NCI-H460 (cell line): ENCODE data around the gene WDR87. TPM values are rescaled to one million over a fixed set of nuclear protein-coding genes. Genes with fewer than 3 reads are reported as not detected.
A peak's percentile ranks its signal among the peaks of the same experiment; 100 is the strongest.
"Not testable (repeated sequence)": the region's sequence is repeated elsewhere in the genome, so short reads cannot be mapped to it uniquely, and the experiment has no call there.

ENCODE experiments used
- DNase-seq: peaks from one replicate; pipeline ENCODE4 v3.0.0-alpha.2; 2016; ENCODE audit warnings: low read depth; ENCODE audit errors: extremely low read depth
- total RNA-seq: library from RNA; depleted of rRNA; stranded (reverse); fragments of >200 nt; shearing (Covaris generic); gene quantifications from 2 replicates; pipeline ENCODE4 v1.2.3, GENCODE V29; 2014

The WDR87 gene
- total RNA-seq, 1 experiment from 2014 or later: not detected

DNA sequence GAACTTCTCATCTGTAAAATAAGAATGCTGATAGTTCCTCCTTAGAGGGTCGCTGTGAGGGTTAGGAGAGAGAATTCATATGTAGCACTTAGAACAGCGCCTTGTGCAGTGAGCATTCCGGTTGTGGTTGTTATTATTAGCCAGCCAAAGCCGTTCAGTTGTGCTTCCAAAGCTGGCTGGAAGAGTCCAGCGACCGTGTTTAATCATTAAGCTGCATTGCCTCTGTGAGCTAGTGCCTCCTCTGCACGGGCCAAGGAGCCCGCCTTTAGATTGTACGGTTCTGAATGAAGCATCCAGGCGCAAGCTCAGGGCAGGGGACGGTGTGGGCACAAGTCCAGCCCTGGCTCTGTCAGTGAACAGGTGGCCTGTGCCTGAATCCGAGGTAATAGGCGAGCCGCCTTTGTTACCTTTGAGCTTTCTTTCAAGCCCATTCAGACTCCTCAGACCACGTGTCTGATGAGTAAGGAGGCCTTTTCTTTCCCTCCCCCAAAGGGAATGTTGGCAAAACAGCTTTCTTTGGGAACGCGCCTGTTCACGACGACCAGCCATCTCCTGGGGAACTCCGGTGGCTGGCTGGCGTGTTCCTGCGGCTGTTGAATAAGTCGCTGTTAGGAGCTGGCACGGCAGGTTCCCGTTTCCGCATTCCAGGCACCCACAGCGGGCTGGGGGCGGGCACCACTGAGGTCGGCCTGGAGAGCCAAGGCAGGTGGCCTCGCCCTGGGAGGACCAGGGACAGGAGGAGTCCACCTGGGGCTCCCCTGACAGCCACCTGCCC lies 25.7 kb upstream of the WDR87 start:
- DNase-seq: no peak

DNA sequence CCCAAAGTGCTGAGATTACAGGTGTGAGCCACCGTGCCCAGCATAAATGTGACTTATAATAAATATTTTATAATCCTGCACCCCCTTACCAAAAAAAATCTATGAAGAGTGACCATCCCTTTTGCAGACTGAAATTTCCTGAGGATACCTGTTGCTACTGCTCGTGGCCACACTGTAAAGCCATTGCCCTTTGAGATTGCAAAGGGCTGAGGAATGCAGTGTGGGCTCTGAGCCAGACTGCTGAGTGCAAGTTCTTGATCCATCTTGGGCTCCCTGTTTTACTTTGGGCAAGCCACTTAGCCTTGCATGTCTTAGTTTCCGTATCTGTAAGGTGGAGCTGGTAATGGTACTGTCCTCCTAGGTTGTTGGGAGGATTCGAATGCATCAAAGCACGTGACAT lies 24.0 kb upstream of the WDR87 start:
- DNase-seq: no peak

DNA sequence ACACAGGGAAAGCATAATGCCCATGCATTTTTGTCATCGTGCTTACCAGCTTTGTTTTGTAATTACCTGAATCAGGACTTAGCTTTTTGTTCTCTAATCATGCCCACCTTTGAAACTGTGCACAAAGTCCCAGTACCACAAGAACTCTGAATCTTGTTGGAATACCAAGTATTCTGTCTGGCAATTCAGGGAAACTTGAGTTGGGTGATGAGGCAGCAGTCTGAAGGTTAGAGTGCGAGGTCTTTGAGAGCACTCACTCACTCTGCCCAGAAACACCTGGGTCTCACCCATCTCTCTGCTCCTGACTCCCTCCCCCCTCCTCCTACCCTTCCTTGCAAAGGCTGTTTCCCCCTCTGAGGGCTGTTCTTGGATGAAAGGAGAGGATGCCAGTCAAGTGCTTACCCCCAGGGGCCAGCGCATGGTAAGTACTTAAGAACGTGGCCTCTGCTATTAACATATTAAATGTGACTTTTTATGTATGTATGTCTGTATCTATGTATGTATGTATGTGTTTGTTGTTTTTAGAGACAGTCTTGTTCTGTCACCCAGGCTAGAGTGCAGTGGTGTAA lies 23.0 kb upstream of the WDR87 start:
- DNase-seq: no peak

DNA sequence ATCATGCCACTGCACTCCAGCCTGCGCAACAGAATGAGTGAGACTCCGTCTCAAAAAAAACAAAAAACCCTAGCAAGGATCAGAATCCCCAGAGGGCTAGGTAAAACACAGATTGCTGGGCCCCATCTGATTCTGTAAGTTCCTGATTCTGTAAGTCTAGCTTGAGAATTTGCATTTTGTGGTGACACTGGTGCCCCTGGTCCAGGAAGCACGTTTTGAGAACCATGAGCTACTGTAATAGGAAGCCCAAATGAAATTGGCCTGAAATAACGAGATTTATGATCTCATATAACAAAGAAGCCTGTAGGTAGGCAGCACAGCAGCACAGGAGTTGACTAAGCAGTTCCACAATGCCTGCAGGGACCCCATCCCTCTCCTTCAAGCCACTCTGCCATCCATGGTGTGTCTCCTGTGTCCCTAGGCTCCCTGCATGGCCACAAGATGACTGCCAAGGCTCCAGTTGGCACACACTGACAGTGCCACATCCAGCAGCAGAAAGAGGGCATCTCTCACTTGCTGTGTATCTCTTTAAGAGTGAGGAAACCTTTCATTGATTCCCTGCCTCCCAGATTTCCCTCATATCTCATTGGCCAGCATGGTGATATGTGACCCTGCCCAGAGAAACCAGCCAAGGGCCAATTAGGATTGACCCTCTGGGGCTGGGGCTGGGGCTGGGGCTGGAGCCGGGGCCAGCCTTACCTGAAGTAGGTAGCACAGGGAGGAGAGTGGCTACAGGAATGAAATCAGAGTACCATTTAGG lies 22.3 kb upstream of the WDR87 start:
- no peak for DNase-seq

DNA sequence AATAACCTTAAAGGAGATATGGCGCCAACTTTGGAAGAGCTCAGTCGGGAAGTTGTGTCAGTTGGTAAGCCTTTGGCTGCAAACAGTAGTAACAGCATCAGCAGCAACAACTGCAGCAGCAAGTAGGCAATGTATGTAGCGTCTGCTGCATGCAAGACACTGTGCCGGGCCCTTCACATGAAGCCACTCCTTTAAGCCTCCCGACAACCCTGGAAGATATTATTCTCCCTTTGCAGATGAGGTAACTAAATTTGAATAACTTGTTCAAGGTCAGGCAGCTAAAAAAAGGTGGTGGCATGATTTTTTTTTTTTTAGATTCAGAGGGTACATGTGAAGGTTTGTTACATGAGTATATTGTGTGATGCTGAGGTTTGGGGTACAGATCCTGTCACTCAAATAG lies 20.3 kb upstream of the WDR87 start:
- no peak for DNase-seq

DNA sequence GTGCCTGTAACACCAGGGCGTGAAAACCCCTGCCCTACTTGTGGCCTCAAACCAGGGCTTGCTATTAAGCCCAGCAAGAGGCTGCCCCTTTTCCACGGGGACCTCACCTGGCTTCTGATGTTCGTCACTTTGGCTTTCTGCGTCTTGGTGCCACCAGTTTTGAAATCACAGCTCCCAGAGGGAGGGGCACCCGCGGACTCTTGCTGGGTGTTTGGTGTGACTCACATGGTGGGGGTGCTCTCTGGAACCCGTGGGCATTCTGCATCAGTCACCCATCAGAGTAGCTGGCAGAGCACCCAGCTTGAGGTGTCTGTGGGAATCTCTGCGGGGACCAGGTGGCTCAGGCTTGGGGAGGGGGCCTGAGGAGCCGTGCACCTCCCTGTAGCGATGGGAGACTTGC lies 19.9 kb upstream of the WDR87 start:
- DNase-seq: no peak

DNA sequence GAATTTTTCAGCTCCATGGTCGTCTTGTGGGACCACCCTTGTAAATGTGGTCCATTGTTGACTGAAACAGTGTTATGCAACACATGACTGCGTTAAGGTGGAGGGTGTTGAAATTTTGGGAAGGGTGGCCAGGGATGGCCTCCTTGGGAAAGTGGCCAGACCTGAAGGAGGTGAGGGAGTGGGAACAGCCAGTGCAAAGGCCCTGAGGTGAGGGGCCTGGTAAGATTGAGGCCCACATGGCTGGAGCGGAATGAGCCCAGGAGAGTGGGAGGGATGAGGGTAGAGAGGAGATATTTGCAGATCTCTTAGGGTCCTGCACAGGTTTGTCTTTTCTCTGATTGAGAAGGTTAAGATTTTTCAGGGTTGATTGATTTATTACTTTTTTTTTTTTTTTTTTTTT lies 18.8 kb upstream of the WDR87 start:
- no peak for DNase-seq

DNA sequence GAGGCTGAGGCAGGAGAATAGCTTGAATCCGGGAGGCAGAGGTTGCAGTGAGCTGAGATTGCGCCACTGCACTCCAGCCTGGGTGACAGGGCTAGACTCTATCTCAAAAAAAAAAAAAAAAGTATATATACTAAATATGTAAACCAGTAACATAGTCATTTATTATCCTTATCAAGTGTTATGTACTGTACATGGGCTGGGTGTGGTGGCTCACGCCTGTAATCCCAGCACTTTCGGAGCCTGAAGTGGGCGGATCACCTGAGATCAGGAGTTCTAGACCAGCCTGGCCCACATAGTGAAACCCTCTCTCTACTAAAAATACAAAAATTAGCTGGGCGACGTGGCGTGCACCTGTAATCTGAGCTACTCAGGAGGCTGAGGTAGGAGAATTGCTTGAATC lies 18.2 kb upstream of the WDR87 start:
- DNase-seq: not testable (repeated sequence)

DNA sequence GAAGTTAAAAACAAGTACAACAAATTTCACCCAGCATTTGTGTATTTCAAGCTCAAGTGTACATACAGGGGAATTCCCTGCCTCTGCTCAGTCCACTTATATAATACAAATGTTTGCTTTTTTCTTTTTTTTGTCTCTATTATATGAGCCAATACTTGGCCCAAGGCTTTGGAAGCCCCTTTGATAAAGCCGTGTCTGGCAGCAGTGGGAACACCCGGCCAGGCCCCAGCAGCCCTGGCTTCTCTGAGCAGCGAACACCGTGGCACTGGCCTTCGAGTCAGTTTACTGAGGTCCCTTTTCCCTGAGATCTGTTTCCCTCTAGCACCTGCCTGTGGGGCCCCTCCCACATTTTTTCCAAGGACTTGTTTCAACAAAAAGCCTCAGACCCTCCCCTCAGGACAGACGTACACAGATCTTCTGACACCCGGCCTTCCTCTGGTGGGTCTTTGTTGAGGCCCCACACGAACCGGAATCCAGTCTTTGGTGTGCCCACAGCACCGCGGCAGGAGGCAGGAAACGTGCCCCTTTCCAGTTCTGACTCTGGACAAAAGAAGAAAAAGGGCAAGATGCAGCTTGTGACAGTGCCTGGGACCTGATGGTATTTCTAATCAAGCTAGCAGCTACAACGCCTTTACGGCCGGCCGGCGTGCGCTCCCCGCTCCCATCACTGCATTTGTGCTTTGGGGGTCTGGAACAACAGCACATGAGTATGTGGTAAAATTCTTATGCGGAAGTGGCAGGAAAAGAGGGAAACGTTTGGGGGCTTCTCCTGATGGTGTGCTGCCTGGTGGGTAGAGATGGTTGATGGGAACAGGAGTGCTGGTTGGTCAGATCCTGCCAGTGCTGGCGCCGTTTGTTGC lies 14.4 kb upstream of the WDR87 start:
- DNase-seq: no peak

DNA sequence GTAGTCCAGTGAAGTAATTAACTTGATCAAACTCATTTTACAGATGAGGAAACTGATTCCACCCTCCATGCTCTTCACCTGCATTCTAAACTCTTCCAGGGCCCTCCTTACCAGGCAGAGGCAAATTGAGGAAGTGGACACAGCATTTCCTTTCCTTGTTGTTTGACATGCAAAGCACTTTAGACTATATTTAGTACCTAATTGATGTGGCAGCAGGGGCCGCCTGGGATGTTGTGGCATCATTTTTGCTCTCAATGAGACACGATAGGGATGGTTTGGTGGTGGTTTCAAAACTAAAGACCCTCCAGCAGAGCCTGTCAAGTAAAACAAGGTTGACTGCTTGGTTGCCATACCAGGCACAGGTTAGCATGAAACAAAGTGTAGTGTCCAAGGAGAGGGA lies 8.5 kb upstream of the WDR87 start:
- no peak for DNase-seq

DNA sequence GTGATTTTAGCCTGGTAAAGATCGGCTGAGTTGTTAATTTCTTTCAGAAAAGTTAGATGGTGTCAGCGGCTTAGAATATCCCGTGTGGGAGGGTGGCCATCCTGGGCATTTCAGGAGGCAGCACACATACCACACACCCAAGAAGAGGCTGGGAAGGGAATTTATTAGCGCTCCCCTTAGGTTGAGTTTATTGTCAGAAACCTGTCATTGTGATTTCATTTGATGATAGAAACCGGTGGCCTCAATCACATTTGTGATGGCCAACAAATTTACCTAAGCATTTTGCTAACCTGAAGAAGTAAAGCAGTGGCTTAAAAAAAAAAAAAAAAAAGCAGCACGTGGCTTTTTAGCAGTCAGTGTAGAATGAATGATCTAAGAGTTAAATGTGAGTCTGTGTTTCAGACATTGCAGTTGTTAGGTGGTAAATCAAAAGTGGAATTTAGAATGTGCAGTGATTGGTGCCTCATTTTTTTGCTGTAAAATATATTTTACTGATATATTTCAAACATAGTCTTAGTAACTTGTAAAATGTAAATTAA lies 3.3 kb upstream of the WDR87 start:
- DNase-seq: no peak

DNA sequence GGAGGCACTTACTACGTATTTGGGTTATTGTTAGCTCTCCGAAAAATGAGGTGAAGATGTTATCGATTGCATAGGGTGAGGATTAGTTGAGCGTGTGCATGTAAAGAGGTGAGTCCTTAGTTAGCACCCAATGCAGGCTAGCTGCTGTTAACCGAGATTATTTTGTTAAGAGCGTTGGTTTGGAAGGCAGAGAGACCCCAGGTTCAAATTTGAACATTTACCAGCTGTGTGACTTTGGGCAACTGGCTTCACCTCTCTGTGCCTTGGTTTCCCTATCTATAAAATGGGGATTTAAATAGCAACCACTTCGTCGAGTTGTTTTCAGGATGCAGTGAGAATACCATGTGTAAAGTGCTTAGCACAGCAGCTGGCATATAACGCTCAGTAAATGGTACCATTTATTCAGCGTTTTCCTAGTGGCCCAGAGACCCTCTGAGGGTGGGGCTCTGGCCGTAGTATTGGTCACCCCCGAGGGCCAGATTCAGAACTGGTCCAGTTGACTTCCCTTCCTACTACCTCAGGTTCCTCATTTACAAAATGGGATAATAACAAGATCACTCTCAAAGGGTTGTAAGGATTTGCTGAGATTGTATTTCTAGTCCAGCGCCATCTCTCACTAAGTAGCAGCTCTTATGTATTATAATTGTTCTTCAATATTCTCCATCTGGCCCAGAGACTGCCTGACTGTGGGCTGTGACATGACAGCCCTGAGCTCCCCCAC lies 1.5 kb upstream of the WDR87 start:
- no peak for DNase-seq

DNA sequence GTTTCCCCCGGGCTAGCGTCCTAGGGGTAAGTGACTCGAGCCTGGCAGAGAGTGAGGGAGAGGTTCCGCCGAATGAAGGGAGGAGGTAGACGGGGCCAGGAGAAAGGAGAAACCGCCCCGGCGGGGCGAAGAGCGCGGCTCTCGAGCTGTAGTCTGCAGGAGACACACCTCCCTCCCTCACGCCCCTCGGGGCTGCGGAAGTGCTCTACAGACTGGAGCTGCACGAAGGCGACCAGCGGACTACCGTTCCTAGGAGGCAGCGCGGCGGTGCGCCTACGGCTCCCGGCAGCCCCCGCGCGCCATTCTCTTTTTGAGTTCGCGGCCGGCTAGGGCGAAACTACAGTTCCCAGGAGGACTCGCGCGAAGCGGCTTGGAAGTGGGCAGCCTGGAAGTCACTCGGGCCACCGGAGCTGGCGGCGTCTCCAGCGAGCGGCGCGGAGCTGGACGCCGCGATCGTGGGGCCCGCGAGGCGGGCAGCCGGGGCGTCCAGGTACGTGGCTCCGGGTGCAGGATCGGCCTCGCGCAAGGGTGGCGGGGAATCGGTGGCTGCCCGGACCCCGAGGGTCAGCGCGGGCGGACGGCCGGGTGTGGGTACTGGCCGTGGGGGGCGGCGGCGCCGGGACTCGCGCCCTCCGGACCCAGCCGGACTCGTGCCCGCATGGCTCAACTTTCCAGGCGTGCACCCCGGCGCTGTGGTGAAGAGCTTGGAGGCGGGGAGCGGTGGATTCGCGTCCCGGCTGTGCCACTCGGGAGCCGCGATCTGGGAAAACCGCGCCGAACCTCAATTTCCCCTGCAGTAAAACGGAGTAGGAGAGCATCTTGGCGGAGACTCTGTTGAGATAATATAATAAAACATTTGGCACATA lies 708 bp upstream of the WDR87 start, which contains the start of gene SIPA1L3:
Gene SIPA1L3 (plus strand): TSS at position 340 of the 866 bp plus-strand sequence. CDS start 174,358 bp downstream, outside the sequence.
- peak; percentile 88 for DNase-seq

DNA sequence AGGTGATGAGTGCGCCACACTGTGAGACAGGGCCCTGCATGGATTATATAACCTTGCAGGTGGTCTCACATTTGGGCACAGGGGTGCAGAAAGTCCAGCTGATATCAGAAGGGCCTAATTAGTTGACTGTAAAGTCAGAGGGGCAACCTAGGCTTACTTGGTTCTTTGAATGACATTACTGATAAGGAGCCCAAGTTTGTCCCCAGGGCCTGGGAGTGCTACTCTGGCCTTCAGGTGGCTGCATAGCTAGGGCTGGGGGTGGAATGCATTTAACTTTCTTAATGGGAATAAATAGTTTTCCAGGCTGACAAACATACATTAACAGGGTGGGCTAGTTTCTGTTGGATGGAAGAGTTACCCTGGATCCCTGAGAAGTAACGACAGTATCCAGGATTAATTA lies 3.3 kb downstream of the WDR87 start:
- no peak for DNase-seq

DNA sequence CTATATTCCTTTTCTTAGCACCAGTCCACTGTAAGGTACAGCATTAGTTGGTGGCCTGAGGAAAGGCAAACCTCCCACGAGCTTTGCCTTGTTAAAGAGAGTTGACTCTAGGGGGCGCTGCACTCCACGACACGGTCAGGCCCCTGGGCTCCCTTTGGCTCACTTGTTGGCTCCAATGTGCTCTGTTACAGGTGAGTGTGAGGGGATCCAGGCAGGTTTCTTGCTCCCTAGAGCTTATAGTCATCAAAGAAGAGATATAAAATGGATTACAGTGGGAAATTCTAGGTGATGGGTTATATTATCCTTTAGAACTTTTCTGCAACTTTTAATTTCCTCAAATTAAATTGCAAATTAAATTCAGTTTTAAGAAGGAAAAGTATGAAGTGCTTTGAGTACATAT lies 3.7 kb downstream of the WDR87 start:
- DNase-seq: peak; percentile 58

DNA sequence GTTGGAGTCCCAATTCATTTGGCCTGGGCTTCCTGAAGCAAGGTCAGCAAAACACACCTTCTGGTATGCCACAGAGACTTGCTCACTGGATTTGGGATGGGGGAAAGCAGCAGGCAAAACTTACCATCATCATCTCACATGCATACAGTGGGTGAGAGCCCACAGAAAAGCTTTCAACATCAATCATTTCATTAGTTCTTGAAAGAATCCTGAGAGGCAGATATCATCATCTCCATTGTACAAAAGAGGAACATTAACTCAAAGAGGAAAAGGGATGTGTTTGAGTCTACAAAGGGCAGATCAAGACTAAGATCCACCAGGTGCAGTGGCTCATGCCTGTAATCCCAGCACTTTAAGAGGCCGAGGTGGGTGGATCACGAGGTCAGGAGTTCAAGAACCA lies 6.4 kb downstream of the WDR87 start:
- no peak for DNase-seq

DNA sequence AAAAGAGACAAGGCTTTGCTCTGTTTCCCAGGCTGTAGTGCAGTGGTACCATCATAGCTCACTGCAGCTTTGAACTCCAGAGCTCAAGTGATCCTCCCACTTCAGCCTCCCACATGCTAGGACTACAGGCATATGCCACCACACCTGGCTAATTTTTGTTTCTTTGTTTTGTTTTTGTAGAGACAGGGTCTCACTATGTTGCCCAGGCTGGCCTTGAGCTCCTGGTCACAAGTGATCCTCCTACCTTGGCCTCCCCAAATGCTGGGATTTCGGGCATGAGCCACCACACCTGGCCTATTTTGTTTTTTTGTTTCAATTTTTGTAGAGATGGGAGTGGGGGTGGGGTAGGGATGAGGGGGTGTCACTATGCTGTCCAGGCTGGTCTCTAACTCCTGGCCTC lies 6.9 kb downstream of the WDR87 start:
- DNase-seq: no peak

DNA sequence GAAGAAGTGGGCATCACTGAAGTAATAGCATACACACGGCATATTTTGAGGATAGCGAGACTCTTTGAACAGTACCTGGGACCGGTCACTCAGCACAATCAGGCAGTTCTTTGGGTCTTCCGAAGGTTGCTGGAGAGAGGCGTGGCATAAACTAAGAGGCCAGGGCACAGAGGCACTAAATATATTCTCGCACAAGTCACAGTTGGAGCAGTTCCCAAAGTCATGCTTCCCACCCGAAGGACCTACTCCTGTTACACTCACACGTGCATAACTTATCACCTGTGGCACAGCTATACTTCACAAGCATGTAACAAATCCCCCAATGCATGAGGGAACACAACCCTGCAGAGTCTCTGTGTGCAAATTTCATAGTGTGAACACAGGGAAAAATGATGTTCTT lies 10.2 kb downstream of the WDR87 start:
- DNase-seq: no peak
